SU-DHL-6 (cell line): ENCODE results near the gene DENND5A.

Experiments used
- EZH2phosphoT487 ChIP-seq: fragments of 200-600 bp; sonication (generic), shearing (Covaris generic); conservative IDR thresholded peaks from 2 replicates; pipeline ENCODE4 v1.6.1; 2018; ENCODE audit warnings: mild to moderate bottlenecking, antibody characterized with exemption, low read length, moderate library complexity, mixed read lengths
- TF ChIP-seq, protein P1 (sequence below): fragments of 200-600 bp; sonication (generic); IDR thresholded peaks from one replicate; pipeline ENCODE4 v1.5.1; 2017; ENCODE audit warnings: antibody characterized with exemption, mild to moderate bottlenecking, low read length, moderate library complexity; ENCODE audit not compliant: insufficient read depth, poor library complexity, severe bottlenecking

DNA sequence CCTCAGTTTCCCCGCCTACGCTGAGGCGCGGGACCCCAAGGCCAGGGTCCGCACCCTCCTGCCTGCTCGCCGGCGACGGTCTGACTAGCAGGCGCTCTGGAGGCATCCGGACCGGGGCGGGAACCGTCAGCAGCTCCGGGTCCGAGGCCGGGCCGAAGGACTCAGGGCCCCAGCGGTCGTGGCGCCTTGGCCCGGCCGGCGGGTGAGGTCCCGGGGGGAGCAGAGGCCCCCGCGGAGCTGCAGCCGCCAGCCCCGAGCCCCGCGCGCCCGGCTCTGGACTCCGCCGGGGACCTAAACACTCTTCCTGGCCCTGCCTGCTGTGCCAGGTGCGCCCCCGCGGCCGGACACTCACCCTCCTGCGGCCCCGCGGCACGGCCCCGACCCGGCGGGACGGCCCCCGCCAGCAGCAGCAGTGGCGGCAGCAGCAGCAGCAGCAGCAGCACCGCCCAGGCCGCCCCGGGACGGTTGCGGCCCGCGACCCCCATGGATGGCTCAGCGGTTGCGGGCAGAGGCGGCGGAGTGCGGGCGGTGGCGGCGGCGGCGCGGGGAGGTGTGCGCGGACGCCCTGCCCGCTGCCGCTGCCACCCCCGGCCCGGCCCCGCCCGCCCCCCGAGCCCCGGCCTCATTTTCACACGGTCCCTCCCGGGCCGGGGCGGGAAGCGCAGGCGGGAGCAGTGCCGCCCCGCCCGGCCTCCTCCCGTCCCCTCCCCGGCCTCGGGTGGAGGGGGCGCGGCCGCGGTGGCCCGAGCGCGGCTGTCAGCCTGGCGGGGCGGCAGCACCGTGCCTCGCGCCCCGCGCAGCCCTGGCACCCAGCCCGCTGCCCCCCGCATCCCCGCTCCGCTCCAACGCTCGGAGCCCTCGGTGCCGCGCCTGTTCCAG, 173.9 kb downstream of the DENND5A start, which contains the start of gene SCUBE2:
- TF ChIP-seq, protein P1, sequence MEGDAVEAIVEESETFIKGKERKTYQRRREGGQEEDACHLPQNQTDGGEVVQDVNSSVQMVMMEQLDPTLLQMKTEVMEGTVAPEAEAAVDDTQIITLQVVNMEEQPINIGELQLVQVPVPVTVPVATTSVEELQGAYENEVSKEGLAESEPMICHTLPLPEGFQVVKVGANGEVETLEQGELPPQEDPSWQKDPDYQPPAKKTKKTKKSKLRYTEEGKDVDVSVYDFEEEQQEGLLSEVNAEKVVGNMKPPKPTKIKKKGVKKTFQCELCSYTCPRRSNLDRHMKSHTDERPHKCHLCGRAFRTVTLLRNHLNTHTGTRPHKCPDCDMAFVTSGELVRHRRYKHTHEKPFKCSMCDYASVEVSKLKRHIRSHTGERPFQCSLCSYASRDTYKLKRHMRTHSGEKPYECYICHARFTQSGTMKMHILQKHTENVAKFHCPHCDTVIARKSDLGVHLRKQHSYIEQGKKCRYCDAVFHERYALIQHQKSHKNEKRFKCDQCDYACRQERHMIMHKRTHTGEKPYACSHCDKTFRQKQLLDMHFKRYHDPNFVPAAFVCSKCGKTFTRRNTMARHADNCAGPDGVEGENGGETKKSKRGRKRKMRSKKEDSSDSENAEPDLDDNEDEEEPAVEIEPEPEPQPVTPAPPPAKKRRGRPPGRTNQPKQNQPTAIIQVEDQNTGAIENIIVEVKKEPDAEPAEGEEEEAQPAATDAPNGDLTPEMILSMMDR, result no peak
- no peak for TF ChIP-seq EZH2phosphoT487
